KMS-11 (cell line): Measurements from ENCODE around the gene GPX3.

ENCODE experiments used
- H2AFZ ChIP-seq: fragments of 200-600 bp; sonication (generic); 2 replicates; pipeline ENCODE4 v1.6.1; 2016; ENCODE audit warnings: antibody characterized with exemption, mixed run types, low read depth
- H3K27ac ChIP-seq: fragments of 200-600 bp; sonication (generic); 2 replicates; pipeline ENCODE4 v1.6.1; 2016; ENCODE audit warnings: mild to moderate bottlenecking, mixed run types
- H3K27me3 ChIP-seq: fragments of 200-600 bp; sonication (generic); 2 replicates; pipeline ENCODE4 v1.6.1; 2017; ENCODE audit warnings: mild to moderate bottlenecking, low read depth, mixed run types, moderate library complexity; ENCODE audit not compliant: insufficient read depth
- H3K36me3 ChIP-seq: fragments of 200-600 bp; sonication (generic); 2 replicates; pipeline ENCODE4 v1.6.1; 2017; ENCODE audit warnings: mild to moderate bottlenecking, mixed run types; ENCODE audit not compliant: insufficient read depth
- H3K4me1 ChIP-seq: fragments of 200-600 bp; sonication (generic); 2 replicates; pipeline ENCODE4 v1.6.1; 2016; ENCODE audit warnings: mild to moderate bottlenecking, low read depth, mixed run types; ENCODE audit not compliant: poor library complexity, severe bottlenecking
- H3K4me2 ChIP-seq: fragments of 200-600 bp; sonication (generic); 2 replicates; pipeline ENCODE4 v1.7.0; 2016; ENCODE audit warnings: mild to moderate bottlenecking, mixed run types
- H3K4me3 ChIP-seq: fragments of 200-600 bp; sonication (generic); IDR thresholded peaks from 2 replicates; pipeline ENCODE4 v1.6.1; 2017; ENCODE audit warnings: low read depth, low read length, mixed read lengths; ENCODE audit not compliant: insufficient read depth
- H3K79me2 ChIP-seq: fragments of 200-600 bp; sonication (generic); 2 replicates; pipeline ENCODE4 v1.6.1; 2016; ENCODE audit warnings: low read depth, mixed run types; ENCODE audit not compliant: insufficient read depth
- H3K9ac ChIP-seq: fragments of 200-600 bp; sonication (generic); 2 replicates; pipeline ENCODE4 v1.6.1; 2016; ENCODE audit warnings: mild to moderate bottlenecking, mixed run types
- H4K20me1 ChIP-seq: fragments of 200-600 bp; sonication (generic); 2 replicates; pipeline ENCODE4 v1.6.1; 2016; ENCODE audit warnings: mild to moderate bottlenecking, mixed run types; ENCODE audit not compliant: insufficient read depth
- TF ChIP-seq, protein P1 (sequence below): fragments of 200-600 bp; sonication (generic); conservative IDR thresholded peaks from 2 replicates; pipeline ENCODE4 v1.6.1; 2017; ENCODE audit warnings: low read depth, mild to moderate bottlenecking, antibody characterized with exemption, low read length, moderate library complexity, mixed read lengths

GPX3 gene

DNA sequence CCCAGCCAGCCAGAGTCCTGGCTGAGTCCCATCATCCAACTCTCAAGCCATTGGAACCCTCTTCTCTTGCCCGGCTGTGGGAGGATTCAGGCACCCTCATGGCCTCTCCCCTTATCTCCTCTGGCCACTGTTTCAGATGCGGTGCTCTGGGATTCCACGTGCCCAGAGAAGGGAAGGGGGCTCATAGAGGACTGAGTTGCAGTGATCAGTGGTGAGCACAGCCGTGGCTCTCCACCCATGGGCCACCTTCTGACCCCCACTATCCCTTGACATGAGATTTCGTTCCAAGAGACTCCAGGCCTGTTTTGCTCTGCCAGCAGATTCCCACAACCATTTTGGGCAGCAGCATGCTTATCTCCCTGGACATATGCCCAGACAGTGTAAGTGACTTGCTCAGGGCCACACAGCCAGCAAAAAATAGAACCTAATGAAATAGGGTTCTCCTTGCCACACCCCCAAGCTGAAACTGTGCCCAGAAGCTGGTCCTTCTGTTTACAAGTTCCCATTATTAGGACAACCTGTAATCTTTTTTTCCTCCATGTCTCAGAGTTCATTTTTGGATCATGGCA, 2.7 kb downstream of the GPX3 start:
- Histone ChIP-seq H3K79me2 (no peaks in the 10 kb centered on the region), H3K27me3 (no peaks in the 10 kb centered on the region), H3K4me3 (no peak overlapping the region), H4K20me1 (no peaks in the 10 kb centered on the region), H3K36me3 (no peaks in the 10 kb centered on the region), H2AFZ (no peak overlapping the region), H3K4me2 (no peak overlapping the region), H3K9ac (no peak overlapping the region), H3K4me1 (no peaks in the 10 kb centered on the region), H3K27ac (no peak overlapping the region)
- TF ChIP-seq, protein P1, sequence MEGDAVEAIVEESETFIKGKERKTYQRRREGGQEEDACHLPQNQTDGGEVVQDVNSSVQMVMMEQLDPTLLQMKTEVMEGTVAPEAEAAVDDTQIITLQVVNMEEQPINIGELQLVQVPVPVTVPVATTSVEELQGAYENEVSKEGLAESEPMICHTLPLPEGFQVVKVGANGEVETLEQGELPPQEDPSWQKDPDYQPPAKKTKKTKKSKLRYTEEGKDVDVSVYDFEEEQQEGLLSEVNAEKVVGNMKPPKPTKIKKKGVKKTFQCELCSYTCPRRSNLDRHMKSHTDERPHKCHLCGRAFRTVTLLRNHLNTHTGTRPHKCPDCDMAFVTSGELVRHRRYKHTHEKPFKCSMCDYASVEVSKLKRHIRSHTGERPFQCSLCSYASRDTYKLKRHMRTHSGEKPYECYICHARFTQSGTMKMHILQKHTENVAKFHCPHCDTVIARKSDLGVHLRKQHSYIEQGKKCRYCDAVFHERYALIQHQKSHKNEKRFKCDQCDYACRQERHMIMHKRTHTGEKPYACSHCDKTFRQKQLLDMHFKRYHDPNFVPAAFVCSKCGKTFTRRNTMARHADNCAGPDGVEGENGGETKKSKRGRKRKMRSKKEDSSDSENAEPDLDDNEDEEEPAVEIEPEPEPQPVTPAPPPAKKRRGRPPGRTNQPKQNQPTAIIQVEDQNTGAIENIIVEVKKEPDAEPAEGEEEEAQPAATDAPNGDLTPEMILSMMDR, result no peak

DNA sequence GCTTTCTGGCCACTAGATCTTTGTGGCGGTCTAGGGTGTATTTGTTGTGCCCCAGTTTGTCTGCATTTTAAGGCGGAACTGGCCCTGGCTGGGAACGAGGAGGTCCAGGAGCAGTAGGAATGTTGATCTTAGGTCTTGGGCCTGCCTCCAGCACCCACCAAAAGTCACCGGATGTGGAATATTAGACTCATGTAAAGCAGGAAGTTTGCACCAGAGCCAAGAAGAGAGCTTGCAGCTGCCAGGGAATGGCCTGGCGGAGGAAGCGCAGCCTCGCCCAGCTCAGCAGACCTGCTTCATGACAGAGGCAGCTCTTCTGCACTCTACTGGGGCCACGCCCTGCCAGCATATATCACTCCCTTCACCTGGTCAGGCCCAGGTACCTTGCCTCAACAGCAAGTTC, 3.3 kb downstream of the GPX3 start:
- Histone ChIP-seq H3K4me1 (no peaks in the 10 kb centered on the region), H3K4me2 (no peak overlapping the region), H3K79me2 (no peaks in the 10 kb centered on the region), H4K20me1 (no peaks in the 10 kb centered on the region), H3K9ac (no peak overlapping the region), H2AFZ (no peak overlapping the region), H3K27me3 (no peaks in the 10 kb centered on the region), H3K36me3 (no peaks in the 10 kb centered on the region), H3K4me3 (no peak overlapping the region), H3K27ac (no peak overlapping the region)
- TF ChIP-seq, protein P1, result no peak

DNA sequence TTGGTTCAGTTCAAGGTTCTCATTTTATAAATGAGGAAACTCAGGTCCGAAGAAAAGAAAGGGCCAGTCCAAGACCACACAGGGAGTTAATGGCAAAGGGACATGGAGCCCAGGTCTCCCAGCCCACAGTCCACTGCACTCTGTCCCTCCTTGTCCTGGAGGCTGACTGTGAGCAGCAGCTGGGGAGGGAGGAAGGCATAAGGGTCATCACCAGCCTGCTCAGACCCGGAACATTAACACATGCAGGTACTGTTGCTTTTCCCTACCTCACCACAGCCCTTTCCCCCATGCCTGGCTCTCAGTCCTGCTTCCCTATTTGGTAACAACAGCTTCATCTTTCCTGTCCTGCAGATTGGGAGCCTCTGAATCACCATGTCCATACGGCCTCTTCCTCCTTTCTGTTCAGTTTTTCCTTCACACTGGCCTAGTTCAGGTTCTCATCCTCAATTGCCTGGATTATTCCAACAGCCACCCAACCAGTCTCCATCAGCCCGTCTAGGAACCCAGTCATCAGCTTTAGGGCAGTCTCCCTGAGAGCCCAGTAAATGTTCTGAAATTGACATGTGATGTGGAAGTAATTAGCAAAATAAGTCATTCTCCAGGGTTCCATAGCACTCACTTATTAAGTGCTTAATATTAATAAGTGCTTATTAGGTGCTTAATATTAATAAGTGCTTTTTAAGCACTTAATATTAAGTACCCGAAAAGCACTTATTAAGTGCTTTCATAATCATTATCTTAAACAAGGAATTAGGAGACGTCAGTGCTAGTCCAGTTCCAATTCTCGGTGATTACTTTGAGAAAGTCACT, 4.3 kb downstream of the GPX3 start:
- no peaks in the 10 kb centered on the region for H3K36me3 ChIP-seq
- no peak overlapping the region for H3K4me2 ChIP-seq
- H3K4me1 ChIP-seq, result no peaks in the 10 kb centered on the region
- H3K4me3 ChIP-seq, result no peak overlapping the region
- H3K27ac ChIP-seq, result no peak overlapping the region
- H3K9ac ChIP-seq, result no peak overlapping the region
- H2AFZ ChIP-seq, result no peak overlapping the region
- no peaks in the 10 kb centered on the region for H3K79me2 ChIP-seq
- H3K27me3 ChIP-seq, result no peaks in the 10 kb centered on the region
- TF ChIP-seq, protein P1, result no peak
- no peaks in the 10 kb centered on the region for H4K20me1 ChIP-seq

DNA sequence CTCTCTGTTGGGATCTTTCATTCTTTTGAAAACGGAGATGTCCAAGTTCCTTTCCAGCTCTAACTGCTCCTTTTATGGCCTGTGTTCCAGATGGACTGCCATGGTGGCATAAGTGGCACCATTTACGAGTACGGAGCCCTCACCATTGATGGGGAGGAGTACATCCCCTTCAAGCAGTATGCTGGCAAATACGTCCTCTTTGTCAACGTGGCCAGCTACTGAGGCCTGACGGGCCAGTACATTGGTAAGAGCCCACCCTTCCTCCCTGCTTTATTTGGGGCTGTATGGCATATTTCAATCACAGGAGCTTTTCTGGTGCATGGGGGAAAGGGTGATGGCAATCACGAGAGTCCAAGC, 4.8 kb downstream of the GPX3 start:
- no peaks in the 10 kb centered on the region for H3K27me3 ChIP-seq

More for the DNA sequence above, 4.8 kb downstream of the GPX3 start:
- TF ChIP-seq, protein P1, result no peak
- no peaks in the 10 kb centered on the region for H3K36me3 ChIP-seq
- no peaks in the 10 kb centered on the region for H4K20me1 ChIP-seq
- no peak overlapping the region for H3K9ac ChIP-seq
- no peak overlapping the region for H3K4me3 ChIP-seq
- no peak overlapping the region for H3K27ac ChIP-seq
- no peak overlapping the region for H2AFZ ChIP-seq
- H3K4me2 ChIP-seq, result no peak overlapping the region
- H3K79me2 ChIP-seq, result no peaks in the 10 kb centered on the region
- no peaks in the 10 kb centered on the region for H3K4me1 ChIP-seq
